Left ventricle myocardium superior (tissue), 1 donor: Measurements from ENCODE around the gene TSEN34. TPM values are rescaled to one million over a fixed set of nuclear protein-coding genes. Genes with fewer than 3 reads are reported as not detected.

Experiments used
- ATAC-seq: fragments of 200-7000 bp; cut with Tn5 transposase; one replicate; pipeline ENCODE4 v1.9.1; 2020; ENCODE audit warnings: mild to moderate bottlenecking, moderate library complexity
- DNase-seq: peaks from one replicate; pipeline ENCODE4 v3.0.0-alpha.2; 2020
- intact Hi-C: fragments of 100-400 bp; cut with micrococcal nuclease; formaldehyde crosslinking; loops from one replicate; pipeline ENCODE4 v1.11.0; 2022
- long read RNA-seq: library from polyadenylated mRNA; unstranded; transcript quantifications from one replicate; pipeline ENCODE4 v2.0.0, GENCODE V29; 2021
- total RNA-seq: library from RNA; stranded (reverse); fragmentation: NEBNext Ultra II Directional; extraction: Animal tissue kit (Norgen Biotek cat#: 25700); gene quantifications from one replicate; pipeline ENCODE4 v1.2.1, GENCODE V29; 2021
- donor health status: DM: no; HTN: yes; CAD: no; lungs with severe emphysema.

The TSEN34 gene
- 18.5 TPM for total RNA-seq
- long read RNA-seq, transcript TSEN34-203 (4 exons, 1,349 nt) = major isoform, 27 of 51 reads
- long read RNA-seq, transcript TSEN34-201 (5 exons, 2,294 nt) = minor isoform, 16 of 51 reads
- long read RNA-seq, partial matches to known transcripts = 5 of 51 reads
- long read RNA-seq, other reads (novel, unspliced or antisense) = 3 of 51 reads

- intact Hi-C loops = no loop called here
- DNase-seq (peak; percentile 95), ATAC-seq (peak; percentile 53)
These were observed at the start of gene TSEN34 for GRCh38 chr19:54191011-54191810. TSS of gene TSEN34 (plus strand) at chr19:54191308. CDS start at chr19:54191365, 57 bp downstream.

- intact Hi-C loops = no loop called here
- no peak for ATAC-seq
- DNase-seq = no peak
These were observed 49.8 kb upstream of the TSEN34 start for GRCh38 chr19:54141356-54141755.

- DNase-seq = no peak
- no peak for ATAC-seq
- intact Hi-C loops = no loop called here
These were observed 48.8 kb upstream of the TSEN34 start for GRCh38 chr19:54142166-54142780.

GRCh38 chr19:54145541-54146158 lies 45.5 kb upstream of the TSEN34 start:
- DNase-seq = no peak
- no peak for ATAC-seq
- intact Hi-C loops = no loop called here

- intact Hi-C loops = no loop called here
- DNase-seq (peak; percentile 71), ATAC-seq (peak; percentile 80)
These were observed 43.4 kb upstream of the TSEN34 start for GRCh38 chr19:54147676-54148075.

- intact Hi-C loops = no loop called here
- no peak for DNase-seq
- ATAC-seq = peak; percentile 5
These were observed 43.0 kb upstream of the TSEN34 start for GRCh38 chr19:54148158-54148557.

GRCh38 chr19:54149021-54149812 lies 41.9 kb upstream of the TSEN34 start:
- DNase-seq = no peak
- no peak for ATAC-seq
- intact Hi-C loops = no loop called here

GRCh38 chr19:54151362-54152035 lies 39.6 kb upstream of the TSEN34 start:
- no peak for DNase-seq
- intact Hi-C loops = no loop called here
- ATAC-seq = no peak

- no peak for ATAC-seq
- intact Hi-C loops = no loop called here
- DNase-seq = no peak
These were observed 38.8 kb upstream of the TSEN34 start for GRCh38 chr19:54152267-54152666.

GRCh38 chr19:54152878-54153524 lies 38.1 kb upstream of the TSEN34 start:
- ATAC-seq (peak; percentile 38), DNase-seq (no peak)
- intact Hi-C loops = no loop called here

- ATAC-seq (no peak), DNase-seq (no peak)
- intact Hi-C loops = no loop called here
These were observed 37.3 kb upstream of the TSEN34 start for GRCh38 chr19:54153731-54154326.

GRCh38 chr19:54154603-54155345 lies 36.3 kb upstream of the TSEN34 start:
- ATAC-seq = no peak
- no peak for DNase-seq
- intact Hi-C loops = no loop called here

GRCh38 chr19:54155694-54156093 lies 35.4 kb upstream of the TSEN34 start:
- DNase-seq = no peak
- no peak for ATAC-seq
- intact Hi-C loops = no loop called here

- no peak for ATAC-seq
- DNase-seq = no peak
- intact Hi-C loops = no loop called here
These were observed 34.6 kb upstream of the TSEN34 start for GRCh38 chr19:54156490-54156889.

GRCh38 chr19:54156953-54157352 lies 34.2 kb upstream of the TSEN34 start:
- DNase-seq (no peak), ATAC-seq (no peak)
- intact Hi-C loops = no loop called here

GRCh38 chr19:54158812-54159351 lies 32.2 kb upstream of the TSEN34 start:
- intact Hi-C loops = no loop called here
- DNase-seq = no peak
- no peak for ATAC-seq
